Upper lobe of left lung (tissue), 4 donors: Measurements from ENCODE around the gene KIF13A.
"Not testable (repeated sequence)": the region's sequence is repeated elsewhere in the genome, so short reads cannot be mapped to it uniquely, and the experiment has no call there.

Source experiments
- EP300 ChIP-seq, 4 donors: sonication (generic); formaldehyde crosslinking; IDR thresholded peaks; one replicate each; pipeline ENCODE4 v1.5.1; 2017; ENCODE audit warnings: antibody characterized with exemption in 4 of 4, control low read depth in 2 of 4
- POLR2A ChIP-seq, 4 donors: fragments of 450-650 bp; IDR thresholded peaks; one replicate each; pipeline ENCODE4 v1.5.1; 2016 to 2017; ENCODE audit warnings: antibody characterized with exemption in 4 of 4, mild to moderate bottlenecking in 2 of 4
- TF ChIP-seq, protein P1 (sequence below), 6 experiments: fragments of 450-650 bp in 4 of 6; fragments of 200-600 bp in 2 of 6; sonication (generic) in 2 of 6; IDR thresholded peaks; one replicate each; pipeline ENCODE4 v1.5.1; 2016 to 2019; ENCODE audit warnings: antibody characterized with exemption in 6 of 6

DNA sequence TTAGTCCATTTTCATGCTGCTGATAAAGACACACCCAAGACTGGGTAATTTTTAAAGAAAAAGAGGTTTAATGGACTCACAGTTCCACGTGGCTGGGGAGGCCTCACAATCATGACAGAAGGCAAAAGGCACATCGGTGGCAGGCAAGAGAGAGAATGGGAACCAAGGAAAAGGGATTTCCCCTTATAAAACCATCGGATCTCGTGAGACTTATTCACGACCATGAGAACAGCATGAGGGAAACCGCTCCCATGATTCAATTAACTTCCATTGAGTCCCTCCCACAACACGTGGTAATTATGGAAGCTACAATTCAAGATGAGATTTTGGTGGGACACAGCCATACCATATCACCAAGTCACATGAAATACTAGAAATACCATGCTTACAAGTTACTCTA lies 142.5 kb downstream of the KIF13A start:
- TF ChIP-seq EP300, POLR2A (IDR thresholded peaks at IDR 0.05): not testable (repeated sequence)
- TF ChIP-seq, protein P1, sequence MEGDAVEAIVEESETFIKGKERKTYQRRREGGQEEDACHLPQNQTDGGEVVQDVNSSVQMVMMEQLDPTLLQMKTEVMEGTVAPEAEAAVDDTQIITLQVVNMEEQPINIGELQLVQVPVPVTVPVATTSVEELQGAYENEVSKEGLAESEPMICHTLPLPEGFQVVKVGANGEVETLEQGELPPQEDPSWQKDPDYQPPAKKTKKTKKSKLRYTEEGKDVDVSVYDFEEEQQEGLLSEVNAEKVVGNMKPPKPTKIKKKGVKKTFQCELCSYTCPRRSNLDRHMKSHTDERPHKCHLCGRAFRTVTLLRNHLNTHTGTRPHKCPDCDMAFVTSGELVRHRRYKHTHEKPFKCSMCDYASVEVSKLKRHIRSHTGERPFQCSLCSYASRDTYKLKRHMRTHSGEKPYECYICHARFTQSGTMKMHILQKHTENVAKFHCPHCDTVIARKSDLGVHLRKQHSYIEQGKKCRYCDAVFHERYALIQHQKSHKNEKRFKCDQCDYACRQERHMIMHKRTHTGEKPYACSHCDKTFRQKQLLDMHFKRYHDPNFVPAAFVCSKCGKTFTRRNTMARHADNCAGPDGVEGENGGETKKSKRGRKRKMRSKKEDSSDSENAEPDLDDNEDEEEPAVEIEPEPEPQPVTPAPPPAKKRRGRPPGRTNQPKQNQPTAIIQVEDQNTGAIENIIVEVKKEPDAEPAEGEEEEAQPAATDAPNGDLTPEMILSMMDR (IDR thresholded peaks at IDR 0.05), result not testable (repeated sequence)
